Measurements from ENCODE around the gene TRPM6. TPM values are rescaled to one million over a fixed set of nuclear protein-coding genes. Genes with fewer than 3 reads are reported as not detected.
A peak's percentile ranks its signal among the peaks of the same experiment; 100 is the strongest.

The TRPM6 gene
- total RNA-seq, 3 donors from 2014 or later, result 0.80 to 1.3 (median 1.2) TPM

GRCh38 chr9:74777136-74777879, 110.4 kb downstream of the TRPM6 start:
- no peak overlapping the region for H3K27ac ChIP-seq
- intact Hi-C loops (cut with DNase I; ENCODE audit: low total_unique reads), result no loop called here
- peak in 1 of 2 donors; percentile 34 for DNase-seq (ENCODE audit: low spot score in 2 of 2)
- no peaks in the 10 kb centered on the region for H3K36me3 ChIP-seq
- H3K4me3 ChIP-seq, result no peak overlapping the region
- H3K27me3 ChIP-seq, result no peaks in the 10 kb centered on the region
- TF ChIP-seq POLR2A (IDR thresholded peaks at IDR 0.05) (no peak), POLR2AphosphoS5 (IDR thresholded peaks at IDR 0.05) (no peak), CTCF (IDR thresholded peaks at IDR 0.05) (peak; percentile 60 to 77 (median 61))
- no peaks in the 10 kb centered on the region for H3K9me3 ChIP-seq
- H3K4me1 ChIP-seq, result no peaks in the 10 kb centered on the region

GRCh38 chr9:74775396-74775795, 112.3 kb downstream of the TRPM6 start:
- DNase-seq (ENCODE audit: low spot score in 2 of 2), result no peak
- no peaks in the 10 kb centered on the region for H3K4me1 ChIP-seq
- intact Hi-C loops (cut with DNase I; ENCODE audit: low total_unique reads), result no loop called here
- H3K4me3 ChIP-seq, result no peak overlapping the region
- H3K27me3 ChIP-seq, result no peaks in the 10 kb centered on the region
- TF ChIP-seq POLR2AphosphoS5 (IDR thresholded peaks at IDR 0.05) (no peak), CTCF (IDR thresholded peaks at IDR 0.05) (no peak), POLR2A (IDR thresholded peaks at IDR 0.05) (no peak)
- no peaks in the 10 kb centered on the region for H3K9me3 ChIP-seq
- no peaks in the 10 kb centered on the region for H3K36me3 ChIP-seq
- peak overlapping the region in 1 of 2 donors; percentile 9 for H3K27ac ChIP-seq

- intact Hi-C loops (cut with DNase I; ENCODE audit: low total_unique reads), result no loop called here
- Histone ChIP-seq H3K27me3 (no peaks in the 10 kb centered on the region), H3K36me3 (no peaks in the 10 kb centered on the region), H3K27ac (no peak overlapping the region), H3K4me1 (no peaks in the 10 kb centered on the region), H3K9me3 (no peaks in the 10 kb centered on the region), H3K4me3 (no peak overlapping the region)
- peak; percentile 48 to 72 (median 72) for TF ChIP-seq CTCF (IDR thresholded peaks at IDR 0.05)
- TF ChIP-seq POLR2AphosphoS5 (IDR thresholded peaks at IDR 0.05), result no peak
- DNase-seq (ENCODE audit: low spot score in 2 of 2), result peak; percentile 62 to 73
Observed at GRCh38 chr9:74773886-74774479, 113.7 kb downstream of the TRPM6 start.

- H3K27me3 ChIP-seq, result no peaks in the 10 kb centered on the region
- H3K4me1 ChIP-seq, result no peaks in the 10 kb centered on the region
- H3K36me3 ChIP-seq, result no peaks in the 10 kb centered on the region
- no peak overlapping the region for H3K4me3 ChIP-seq
- no peak for DNase-seq (ENCODE audit: low spot score in 2 of 2)
- TF ChIP-seq CTCF (IDR thresholded peaks at IDR 0.05), result no peak
- no peak for TF ChIP-seq POLR2A (IDR thresholded peaks at IDR 0.05)
- no peak for TF ChIP-seq POLR2AphosphoS5 (IDR thresholded peaks at IDR 0.05)
- intact Hi-C loops (cut with DNase I; ENCODE audit: low total_unique reads), result no loop called here
- H3K27ac ChIP-seq, result no peak overlapping the region
- no peaks in the 10 kb centered on the region for H3K9me3 ChIP-seq
Observed at GRCh38 chr9:74772121-74772520, 115.6 kb downstream of the TRPM6 start.

- Histone ChIP-seq H3K4me3 (no peak overlapping the region), H3K27ac (no peak overlapping the region), H3K36me3 (no peaks in the 10 kb centered on the region), H3K4me1 (no peaks in the 10 kb centered on the region), H3K27me3 (no peaks in the 10 kb centered on the region), H3K9me3 (no peaks in the 10 kb centered on the region)
- TF ChIP-seq POLR2A (IDR thresholded peaks at IDR 0.05), result no peak
- intact Hi-C loops (cut with DNase I; ENCODE audit: low total_unique reads), result no loop called here
- DNase-seq (ENCODE audit: low spot score in 2 of 2), result no peak
Observed at GRCh38 chr9:74771672-74772071, 116.0 kb downstream of the TRPM6 start.

Measured in breast epithelium (tissue), 4 donors.